Fibroblast of villous mesenchyme (primary cell): ENCODE data around the gene ITFG2. TPM values are rescaled to one million over a fixed set of nuclear protein-coding genes. Genes with fewer than 3 reads are reported as not detected.

Experiments used
- DNase-seq: peaks from one replicate; pipeline ENCODE4 v3.0.0-alpha.2; 2010; ENCODE audit warnings: low read depth
- H3K4me3 ChIP-seq: 2 replicates; pipeline ENCODE4 v1.5.1; 2011; ENCODE audit warnings: low read depth, mild to moderate bottlenecking, low read length
- total RNA-seq: library from RNA; depleted of rRNA; stranded (reverse); fragments of >200 nt; gene quantifications from 2 replicates; pipeline ENCODE4 v1.2.3, GENCODE V29; 2012
- TF ChIP-seq, protein P1 (sequence below): IDR thresholded peaks from 2 replicates; pipeline ENCODE4 v1.5.1; 2012; ENCODE audit warnings: low read depth, mild to moderate bottlenecking, low read length; ENCODE audit not compliant: insufficient read depth

ITFG2 gene
- total RNA-seq, 1 donor: 21.2 TPM

DNA sequence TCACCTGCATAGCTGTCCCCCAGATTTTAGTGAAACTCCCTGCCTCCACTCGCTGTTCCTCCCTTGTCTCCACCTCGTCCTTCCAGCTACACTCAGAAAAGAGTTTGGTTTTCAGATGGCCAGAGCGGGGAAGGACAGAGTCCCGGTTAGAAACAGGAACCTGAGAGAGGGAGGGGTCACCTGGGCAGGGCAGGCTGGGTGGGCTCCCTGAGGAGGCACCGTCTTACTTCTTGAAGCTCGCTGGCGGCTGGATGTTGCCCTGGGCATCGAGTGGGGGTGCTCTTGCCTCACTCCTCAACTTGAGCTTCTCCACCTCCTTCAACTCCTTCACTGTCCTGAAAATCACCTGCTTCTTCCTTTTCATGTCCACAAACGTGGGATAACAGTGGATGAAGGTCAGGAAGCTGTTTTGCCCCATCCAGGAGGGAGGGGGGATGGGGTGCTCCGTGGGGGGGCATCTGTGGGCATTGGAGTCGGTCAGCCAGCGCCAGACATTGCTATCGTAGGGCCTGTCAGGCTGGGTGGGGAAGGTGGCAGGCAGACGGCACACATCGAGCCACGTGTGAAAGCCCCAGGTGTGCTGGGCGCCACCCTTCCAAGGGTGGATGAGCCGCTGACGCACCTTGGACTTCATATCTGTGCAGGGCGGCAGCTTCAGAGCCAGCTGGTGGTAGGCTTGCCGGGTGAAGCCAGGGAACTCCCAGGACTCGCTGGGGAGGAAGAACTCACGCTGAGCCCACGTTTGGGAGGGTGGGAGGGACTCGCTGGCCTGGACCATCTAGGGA lies 42.4 kb downstream of the ITFG2 start:
- TF ChIP-seq, protein P1, sequence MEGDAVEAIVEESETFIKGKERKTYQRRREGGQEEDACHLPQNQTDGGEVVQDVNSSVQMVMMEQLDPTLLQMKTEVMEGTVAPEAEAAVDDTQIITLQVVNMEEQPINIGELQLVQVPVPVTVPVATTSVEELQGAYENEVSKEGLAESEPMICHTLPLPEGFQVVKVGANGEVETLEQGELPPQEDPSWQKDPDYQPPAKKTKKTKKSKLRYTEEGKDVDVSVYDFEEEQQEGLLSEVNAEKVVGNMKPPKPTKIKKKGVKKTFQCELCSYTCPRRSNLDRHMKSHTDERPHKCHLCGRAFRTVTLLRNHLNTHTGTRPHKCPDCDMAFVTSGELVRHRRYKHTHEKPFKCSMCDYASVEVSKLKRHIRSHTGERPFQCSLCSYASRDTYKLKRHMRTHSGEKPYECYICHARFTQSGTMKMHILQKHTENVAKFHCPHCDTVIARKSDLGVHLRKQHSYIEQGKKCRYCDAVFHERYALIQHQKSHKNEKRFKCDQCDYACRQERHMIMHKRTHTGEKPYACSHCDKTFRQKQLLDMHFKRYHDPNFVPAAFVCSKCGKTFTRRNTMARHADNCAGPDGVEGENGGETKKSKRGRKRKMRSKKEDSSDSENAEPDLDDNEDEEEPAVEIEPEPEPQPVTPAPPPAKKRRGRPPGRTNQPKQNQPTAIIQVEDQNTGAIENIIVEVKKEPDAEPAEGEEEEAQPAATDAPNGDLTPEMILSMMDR: no peak
- H3K4me3 ChIP-seq: no peak overlapping the region
- no peak for DNase-seq

DNA sequence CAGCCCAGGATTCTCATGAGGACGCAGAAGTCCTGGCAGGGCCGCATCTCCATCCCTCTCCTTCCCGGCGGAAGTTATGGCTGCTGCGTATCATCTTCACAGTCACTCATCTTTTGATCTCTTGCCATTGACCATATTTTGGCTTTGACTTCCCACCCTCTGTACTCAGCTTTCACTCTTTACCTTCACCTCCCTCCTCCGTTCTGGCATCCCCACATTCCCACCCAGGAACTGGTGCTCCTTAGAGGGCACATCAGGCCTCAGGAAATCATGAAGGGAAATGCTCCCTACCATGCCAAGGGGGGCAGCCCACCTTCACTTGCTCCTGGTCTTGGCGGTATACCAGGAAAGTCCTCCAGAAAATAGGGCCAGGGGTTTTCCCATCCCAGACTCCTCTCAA lies 43.1 kb downstream of the ITFG2 start:
- TF ChIP-seq, protein P1: no peak
- no peak for DNase-seq
- no peak overlapping the region for H3K4me3 ChIP-seq

DNA sequence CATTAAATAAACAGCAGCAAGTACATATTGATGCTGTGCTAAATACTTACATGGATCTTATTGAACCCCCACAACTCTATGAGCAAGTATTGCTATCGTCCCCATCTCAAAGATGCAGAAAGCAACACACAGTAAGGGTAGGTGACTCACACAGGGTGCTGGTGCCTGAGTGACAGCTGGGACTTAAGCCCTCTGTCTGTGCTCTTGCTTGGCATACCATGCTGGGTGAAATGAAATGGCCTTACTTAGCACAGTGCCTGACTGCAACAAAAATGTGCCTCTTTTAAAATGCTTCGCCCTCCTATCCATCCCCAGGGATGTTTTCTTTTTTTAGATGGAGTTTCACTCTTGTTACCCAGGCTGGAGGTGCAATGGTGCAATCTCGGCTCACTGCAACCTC lies 43.6 kb downstream of the ITFG2 start:
- TF ChIP-seq, protein P1: no peak
- no peak overlapping the region for H3K4me3 ChIP-seq
- no peak for DNase-seq

DNA sequence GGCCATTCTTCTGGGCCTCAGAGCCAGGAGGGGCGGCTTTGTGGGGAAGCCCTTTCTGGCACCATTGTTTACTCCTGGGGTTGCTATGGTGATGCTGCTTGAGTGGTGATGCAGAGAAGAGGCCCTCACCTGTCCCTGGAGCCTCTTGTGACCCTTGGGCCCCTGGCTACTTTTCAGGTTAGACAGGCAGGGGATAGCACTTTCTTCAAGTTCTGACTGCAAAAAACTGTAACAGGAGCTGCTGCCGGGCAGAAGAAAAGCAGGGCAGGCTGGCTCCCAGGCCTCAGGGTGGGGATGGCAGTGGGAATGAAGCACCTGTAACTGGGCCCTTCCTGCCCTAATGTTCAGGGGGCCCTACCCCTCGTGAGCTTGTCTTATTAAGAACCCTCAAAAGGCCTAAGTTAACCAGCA lies 44.6 kb downstream of the ITFG2 start, which contains the start of gene TEX52:
Gene TEX52 (minus strand): TSS at position 19 of the 411 bp plus-strand sequence. CDS start 13 bp downstream, at position 6.
- H3K4me3 ChIP-seq: no peak within 1 kb of the TSS
- DNase-seq: no peak
- TF ChIP-seq, protein P1: no peak

- TF ChIP-seq, protein P1: no peak
- no peak for DNase-seq
- no peak overlapping the region for H3K4me3 ChIP-seq
Measured at GRCh38 chr12:2857576-2857975, 45.1 kb downstream of the ITFG2 start.

DNA sequence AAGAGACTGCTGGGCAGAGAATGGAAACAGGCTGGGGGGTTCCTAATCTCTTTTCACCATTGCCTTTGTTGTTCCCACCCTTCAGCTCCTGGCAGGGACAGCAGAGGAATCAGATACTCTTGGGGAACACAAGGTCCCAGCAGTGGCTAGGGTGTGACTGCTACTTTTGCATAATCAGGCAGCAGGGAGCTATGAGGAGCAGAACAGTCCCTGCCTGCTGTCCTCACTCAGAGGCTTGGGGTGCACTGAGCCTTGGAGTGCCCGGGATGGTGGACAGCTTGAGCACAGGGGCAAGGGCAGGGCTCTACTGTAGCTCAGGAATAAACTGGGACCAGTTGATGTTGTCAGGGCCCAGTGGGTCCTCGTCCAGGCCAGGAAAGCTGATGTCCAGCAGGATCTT lies 45.9 kb downstream of the ITFG2 start:
- no peak for DNase-seq
- H3K4me3 ChIP-seq: no peak overlapping the region

More for the DNA sequence above, 45.9 kb downstream of the ITFG2 start:
- TF ChIP-seq, protein P1: no peak
